Upper lobe of left lung (tissue), 4 donors: ENCODE measurements around the gene BTN2A1.

Experiments
- CTCF ChIP-seq, 6 experiments: fragments of 450-650 bp in 4 of 6; fragments of 200-600 bp in 2 of 6; sonication (generic) in 2 of 6; IDR thresholded peaks; one replicate each; pipeline ENCODE4 v1.5.1; 2016 to 2019; ENCODE audit warnings: antibody characterized with exemption in 6 of 6
- POLR2A ChIP-seq, 4 donors: fragments of 450-650 bp; IDR thresholded peaks; one replicate each; pipeline ENCODE4 v1.5.1; 2016 to 2017; ENCODE audit warnings: antibody characterized with exemption in 4 of 4, mild to moderate bottlenecking in 2 of 4
- POLR2AphosphoS5 ChIP-seq, 2 donors: sonication (generic); formaldehyde crosslinking; IDR thresholded peaks; one replicate each; pipeline ENCODE4 v1.5.1; 2017; ENCODE audit warnings: antibody characterized with exemption in 2 of 2

GRCh38 chr6:26415036-26415614, 42.6 kb upstream of the BTN2A1 start:
- TF ChIP-seq CTCF (IDR thresholded peaks at IDR 0.05): no peak
- no peak for TF ChIP-seq POLR2AphosphoS5 (IDR thresholded peaks at IDR 0.05)
- no peak for TF ChIP-seq POLR2A (IDR thresholded peaks at IDR 0.05)
